Karpas-422 (cell line): Measurements from ENCODE around the gene PERM1. TPM values are rescaled to one million over a fixed set of nuclear protein-coding genes. Genes with fewer than 3 reads are reported as not detected.
A peak's percentile ranks its signal among the peaks of the same experiment; 100 is the strongest.
"Not testable (repeated sequence)": the region's sequence is repeated elsewhere in the genome, so short reads cannot be mapped to it uniquely, and the experiment has no call there.

Source experiments
- DNase-seq: peaks from one replicate; pipeline ENCODE4 v3.0.0-alpha.2; 2015
- H2AFZ ChIP-seq: fragments of 200-600 bp; sonication (generic); 2 replicates; pipeline ENCODE4 v1.6.1; 2014; ENCODE audit warnings: antibody characterized with exemption, low read length, mixed read lengths
- H3K27ac ChIP-seq: fragments of 200-600 bp; sonication (generic); 2 replicates; pipeline ENCODE4 v1.5.1; 2014; ENCODE audit warnings: mild to moderate bottlenecking, low read length, moderate library complexity
- H3K27me3 ChIP-seq: fragments of 200-600 bp; sonication (generic); 2 replicates; pipeline ENCODE4 v1.6.1; 2014; ENCODE audit warnings: low read length, mixed read lengths
- H3K36me3 ChIP-seq: fragments of 200-600 bp; sonication (generic); 2 replicates; pipeline ENCODE4 v1.6.1; 2014; ENCODE audit warnings: low read length, mixed read lengths; ENCODE audit not compliant: insufficient read depth
- H3K4me1 ChIP-seq: fragments of 200-600 bp; sonication (generic); 2 replicates; pipeline ENCODE4 v1.6.1; 2014; ENCODE audit warnings: mild to moderate bottlenecking, low read length, mixed read lengths
- H3K4me2 ChIP-seq: fragments of 200-600 bp; sonication (generic); 2 replicates; pipeline ENCODE4 v1.6.1; 2014; ENCODE audit warnings: low read length, low read depth, mild to moderate bottlenecking; ENCODE audit not compliant: poor library complexity, severe bottlenecking
- H3K4me3 ChIP-seq: fragments of 200-600 bp; sonication (generic); 2 replicates; pipeline ENCODE4 v1.5.1; 2014; ENCODE audit warnings: mild to moderate bottlenecking, antibody characterized with exemption, low read length, mixed read lengths
- H3K79me2 ChIP-seq: fragments of 200-600 bp; sonication (generic); 2 replicates; pipeline ENCODE4 v1.6.1; 2014; ENCODE audit warnings: mild to moderate bottlenecking, low read length, mixed read lengths
- H3K9ac ChIP-seq: fragments of 200-600 bp; sonication (generic); 2 replicates; pipeline ENCODE4 v1.6.0; 2014; ENCODE audit warnings: low read length
- H3K9me2 ChIP-seq: fragments of 200-600 bp; sonication (generic), shearing (Covaris generic); replicated peaks from 2 replicates; pipeline ENCODE4 v1.6.0; 2014; ENCODE audit warnings: mild to moderate bottlenecking, low read length, moderate library complexity; ENCODE audit not compliant: insufficient read depth
- H3K9me3 ChIP-seq: fragments of 300-700, 200-600 bp; sonication (generic); 2 replicates; pipeline ENCODE4 v1.6.1; 2014; ENCODE audit warnings: low read length, mixed read lengths
- H4K20me1 ChIP-seq: fragments of 200-600 bp; sonication (generic); 2 replicates; pipeline ENCODE4 v1.6.1; 2014; ENCODE audit warnings: mild to moderate bottlenecking, antibody characterized with exemption, low read length, low read depth; ENCODE audit not compliant: insufficient read depth
- total RNA-seq: library from RNA; depleted of rRNA; stranded (reverse); fragments of >200 nt; shearing (Covaris generic); gene quantifications from 2 replicates; pipeline ENCODE4 v1.2.3, GENCODE V29; 2014; ENCODE audit warnings: low replicate concordance

The PERM1 gene
- total RNA-seq, 1 experiment from 2014 or later, result not detected

- Histone ChIP-seq H4K20me1 (no peaks in the 10 kb centered on the region), H3K4me3 (no peak overlapping the region), H3K79me2 (no peaks in the 10 kb centered on the region), H3K27me3 (no peaks in the 10 kb centered on the region), H3K9me2 (no peaks in the 10 kb centered on the region), H3K9ac (no peak overlapping the region), H3K4me2 (no peak overlapping the region), H3K36me3 (no peaks in the 10 kb centered on the region), H2AFZ (no peak overlapping the region), H3K9me3 (no peaks in the 10 kb centered on the region), H3K4me1 (peaks cover 6% of the 10 kb centered on the region), H3K27ac (no peak overlapping the region)
- no peak for DNase-seq
Observed at GRCh38 chr1:978835-979743, 2.8 kb downstream of the PERM1 start.

- DNase-seq, result no peak
- Histone ChIP-seq H3K27ac (no peak overlapping the region), H3K4me1 (peaks cover 6% of the 10 kb centered on the region), H4K20me1 (no peaks in the 10 kb centered on the region), H3K9me3 (no peaks in the 10 kb centered on the region), H3K36me3 (no peaks in the 10 kb centered on the region), H3K4me2 (no peak overlapping the region), H3K27me3 (no peaks in the 10 kb centered on the region), H3K9me2 (no peaks in the 10 kb centered on the region), H3K9ac (no peak overlapping the region), H3K79me2 (no peaks in the 10 kb centered on the region), H3K4me3 (no peak overlapping the region), H2AFZ (no peak overlapping the region)
Observed at GRCh38 chr1:978069-978834, 3.6 kb downstream of the PERM1 start.

DNA sequence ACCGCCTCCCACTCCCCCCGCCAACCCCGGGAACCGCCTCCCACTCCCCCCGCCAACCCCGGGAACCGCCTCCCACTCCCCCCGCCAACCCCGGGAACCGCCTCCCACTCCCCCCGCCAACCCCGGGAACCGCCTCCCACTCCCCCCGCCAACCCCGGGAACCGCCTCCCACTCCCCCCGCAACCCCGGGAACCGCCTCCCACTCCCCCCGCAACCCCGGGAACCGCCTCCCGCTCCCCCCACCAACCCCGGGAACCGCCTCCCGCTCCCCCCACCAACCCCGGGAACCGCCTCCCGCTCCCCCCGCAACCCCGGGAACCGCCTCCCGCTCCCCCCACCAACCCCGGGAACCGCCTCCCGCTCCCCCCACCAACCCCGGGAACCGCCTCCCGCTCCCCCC lies 5.1 kb downstream of the PERM1 start:
- not testable (repeated sequence) for H3K27me3 ChIP-seq, H3K4me1 ChIP-seq, DNase-seq

GRCh38 chr1:975896-976683 lies 5.8 kb downstream of the PERM1 start:
- peaks cover 6% of the 10 kb centered on the region for H3K4me1 ChIP-seq
- no peaks in the 10 kb centered on the region for H3K36me3 ChIP-seq
- H3K9ac ChIP-seq, result no peak overlapping the region
- H3K9me3 ChIP-seq, result no peaks in the 10 kb centered on the region
- peak overlapping the region; percentile 56; the same call in 1 of the 2 replicates for H2AFZ ChIP-seq
- H3K27me3 ChIP-seq, result no peaks in the 10 kb centered on the region
- H3K9me2 ChIP-seq, result no peaks in the 10 kb centered on the region
- no peaks in the 10 kb centered on the region for H3K79me2 ChIP-seq
- peak; percentile 91 for DNase-seq
- H3K4me3 ChIP-seq, result no peak overlapping the region
- no peaks in the 10 kb centered on the region for H4K20me1 ChIP-seq
- H3K4me2 ChIP-seq, result peak overlapping the region; percentile 45
- no peak overlapping the region for H3K27ac ChIP-seq

More for the DNA sequence above, 5.1 kb downstream of the PERM1 start:
- H3K9me2 ChIP-seq, H3K79me2 ChIP-seq, H3K27ac ChIP-seq, H3K9me3 ChIP-seq, H3K4me3 ChIP-seq, H2AFZ ChIP-seq, H3K4me2 ChIP-seq, H3K36me3 ChIP-seq, H4K20me1 ChIP-seq, H3K9ac ChIP-seq: not testable (repeated sequence)

DNA sequence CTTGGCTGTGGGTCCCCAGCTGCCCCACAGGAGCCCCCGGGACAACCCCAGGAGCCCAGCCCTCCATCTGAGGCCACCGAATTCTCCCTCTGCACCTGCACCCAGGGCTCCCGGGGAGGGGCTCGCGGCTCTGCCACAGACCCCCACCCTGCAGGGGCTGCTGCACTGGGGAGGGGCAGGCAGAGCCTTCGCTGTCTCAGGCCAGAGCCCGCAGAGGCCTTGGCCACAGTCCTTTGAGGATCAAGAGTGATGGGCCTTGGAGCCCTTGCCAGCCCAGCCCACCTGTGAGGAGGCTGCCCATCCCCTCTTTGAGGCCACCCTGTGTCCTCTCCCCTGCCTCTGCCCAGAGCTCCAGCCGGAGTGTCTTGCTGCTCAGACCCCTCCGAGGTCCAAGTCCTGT lies 6.5 kb downstream of the PERM1 start:
- H2AFZ ChIP-seq, result no peak overlapping the region
- no peak for DNase-seq
- H3K9me3 ChIP-seq, result no peaks in the 10 kb centered on the region
- no peaks in the 10 kb centered on the region for H3K9me2 ChIP-seq
- no peak overlapping the region for H3K27ac ChIP-seq
- H3K9ac ChIP-seq, result no peak overlapping the region
- H3K4me2 ChIP-seq, result no peak overlapping the region
- H4K20me1 ChIP-seq, result no peaks in the 10 kb centered on the region
- H3K27me3 ChIP-seq, result no peaks in the 10 kb centered on the region
- peaks cover 6% of the 10 kb centered on the region for H3K4me1 ChIP-seq
- no peaks in the 10 kb centered on the region for H3K36me3 ChIP-seq
- H3K4me3 ChIP-seq, result no peak overlapping the region
- no peaks in the 10 kb centered on the region for H3K79me2 ChIP-seq

DNA sequence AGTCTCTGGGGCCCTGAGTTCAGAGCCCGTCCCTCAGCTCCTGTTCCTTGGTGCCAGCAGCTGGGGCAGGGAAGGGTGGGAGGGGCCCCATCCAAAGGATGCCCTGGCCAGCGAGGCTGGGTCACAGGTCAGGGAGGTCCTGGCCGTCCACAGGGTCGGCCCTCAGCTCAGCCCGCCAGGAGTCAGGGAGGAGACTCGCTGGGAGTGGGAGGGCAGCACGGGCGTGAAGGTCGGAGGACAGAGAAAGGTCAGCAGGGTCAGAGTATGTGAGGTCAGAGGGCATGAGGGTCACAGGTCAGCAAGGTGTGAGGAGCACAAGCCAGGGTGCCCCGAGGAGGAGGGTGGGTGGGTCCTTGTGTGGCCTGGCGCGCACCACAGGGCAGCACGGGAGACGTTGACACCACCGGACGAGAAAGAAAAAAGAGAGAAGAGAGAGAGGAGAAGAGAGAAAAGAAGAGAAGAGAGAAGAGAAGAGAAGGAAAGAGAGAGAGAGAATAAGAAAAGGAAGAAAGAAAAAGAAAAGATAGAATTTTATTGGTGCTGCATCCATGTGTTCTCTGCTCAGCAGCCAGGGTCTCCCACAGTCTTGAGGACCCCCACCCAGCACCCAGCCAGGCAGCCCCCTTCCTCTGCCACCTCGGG lies 7.1 kb downstream of the PERM1 start:
- Histone ChIP-seq H3K9me2 (no peaks in the 10 kb centered on the region), H3K4me1 (peaks cover 6% of the 10 kb centered on the region), H3K4me3 (no peak overlapping the region), H3K27me3 (no peaks in the 10 kb centered on the region), H3K79me2 (no peaks in the 10 kb centered on the region), H2AFZ (no peak overlapping the region), H3K27ac (no peak overlapping the region), H3K36me3 (no peaks in the 10 kb centered on the region), H4K20me1 (no peaks in the 10 kb centered on the region), H3K9me3 (no peaks in the 10 kb centered on the region), H3K9ac (no peak overlapping the region), H3K4me2 (no peak overlapping the region)
- no peak for DNase-seq

GRCh38 chr1:974293-974640 lies 7.6 kb downstream of the PERM1 start:
- no peak overlapping the region for H3K27ac ChIP-seq
- H2AFZ ChIP-seq, result no peak overlapping the region
- no peak overlapping the region for H3K9ac ChIP-seq
- H4K20me1 ChIP-seq, result no peaks in the 10 kb centered on the region
- H3K27me3 ChIP-seq, result no peaks in the 10 kb centered on the region
- DNase-seq, result no peak
- no peaks in the 10 kb centered on the region for H3K36me3 ChIP-seq
- H3K79me2 ChIP-seq, result no peaks in the 10 kb centered on the region
- H3K9me3 ChIP-seq, result no peaks in the 10 kb centered on the region
- no peak overlapping the region for H3K4me2 ChIP-seq
- H3K4me1 ChIP-seq, result peaks cover 6% of the 10 kb centered on the region
- no peak overlapping the region for H3K4me3 ChIP-seq
- H3K9me2 ChIP-seq, result no peaks in the 10 kb centered on the region
